HepG2 (cell line): Measurements from ENCODE around the gene TIMM23. TPM values are rescaled to one million over a fixed set of nuclear protein-coding genes. Genes with fewer than 3 reads are reported as not detected.

Experiments used
- AGO1 ChIP-seq: fragments of 200-400 bp; formaldehyde crosslinking; IDR thresholded peaks from 2 replicates; pipeline ENCODE4 v1.6.1; 2017; ENCODE audit warnings: mild to moderate bottlenecking, low read depth, low read length, moderate library complexity; ENCODE audit not compliant: poor library complexity, severe bottlenecking
- BCL6 ChIP-seq: IDR thresholded peaks from 2 replicates; pipeline ENCODE4 v1.6.1; 2016; ENCODE audit warnings: missing genetic modification reagents, missing compliant biosample characterization
- BRF2 ChIP-seq: sonication (generic); formaldehyde crosslinking; IDR thresholded peaks from 2 replicates; pipeline ENCODE4 v1.8.1; 2022; ENCODE audit warnings: mild to moderate bottlenecking, missing genetic modification reagents
- CHCHD3 ChIP-seq: sonication (generic); formaldehyde crosslinking; IDR thresholded peaks from 2 replicates; pipeline ENCODE4 v1.8.0; 2022; ENCODE audit warnings: mild to moderate bottlenecking, missing genetic modification reagents, moderate library complexity
- ETS1 ChIP-seq: sonication (generic); formaldehyde crosslinking; IDR thresholded peaks from 2 replicates; pipeline ENCODE4 v1.4.0; 2020; ENCODE audit warnings: missing genetic modification reagents
- GATAD1 ChIP-seq: IDR thresholded peaks from 2 replicates; pipeline ENCODE4 v1.6.1; 2016; ENCODE audit warnings: missing genetic modification reagents, missing compliant biosample characterization
- HDAC1 ChIP-seq: sonication (generic); formaldehyde crosslinking; IDR thresholded peaks from 2 replicates; pipeline ENCODE4 v1.5.1; 2020; ENCODE audit warnings: mild to moderate bottlenecking, missing genetic modification reagents
- MAX ChIP-seq: IDR thresholded peaks from 2 replicates; pipeline ENCODE4 v1.6.1; 2012; ENCODE audit warnings: inconsistent platforms
- NKX3-1 ChIP-seq: sonication (generic); formaldehyde crosslinking; IDR thresholded peaks from 2 replicates; pipeline ENCODE4 v1.5.0; 2020; ENCODE audit warnings: missing genetic modification reagents
- TBL1XR1 ChIP-seq: fragments of 150-350 bp; IDR thresholded peaks from 2 replicates; pipeline ENCODE4 v1.6.1; 2014; ENCODE audit warnings: borderline replicate concordance, low read length; ENCODE audit not compliant: partially characterized antibody
- TBP ChIP-seq: sonication (generic); formaldehyde crosslinking; IDR thresholded peaks from 2 replicates; pipeline ENCODE4 v1.5.0; 2020; ENCODE audit warnings: missing genetic modification reagents
- XRCC5 ChIP-seq: fragments of 200-400 bp; formaldehyde crosslinking; optimal IDR thresholded peaks from 2 replicates; pipeline ENCODE3; 2017; ENCODE audit warnings: mild to moderate bottlenecking, low read length
- ZNF253 ChIP-seq: sonication (generic); formaldehyde crosslinking; IDR thresholded peaks from 2 replicates; pipeline ENCODE4 v1.8.0; 2022; ENCODE audit warnings: mild to moderate bottlenecking, missing genetic modification reagents, borderline replicate concordance
- ZNF546 ChIP-seq: sonication (generic); formaldehyde crosslinking; conservative IDR thresholded peaks from 2 replicates; pipeline ENCODE4 v1.8.1; 2023; ENCODE audit warnings: mild to moderate bottlenecking, missing genetic modification reagents
- ZNF549 ChIP-seq: sonication (generic); formaldehyde crosslinking; IDR thresholded peaks from 2 replicates; pipeline ENCODE4 v1.5.0; 2020; ENCODE audit warnings: missing genetic modification reagents
- ZSCAN29 ChIP-seq: sonication (generic); formaldehyde crosslinking; conservative IDR thresholded peaks from 2 replicates; pipeline ENCODE4 v1.4.0; 2020; ENCODE audit warnings: mild to moderate bottlenecking, missing genetic modification reagents
- polyA plus RNA-seq, 8 experiments: library from polyadenylated mRNA; depleted of rRNA in 3 of 8; stranded (reverse) in 7 of 8; unstranded in 1 of 8; fragments of >200 nt; fragmentation: Illumina TruSeq in 4 of 8; extraction: Trizol in 4 of 8; gene quantifications; 2 replicates each; pipeline versions ENCODE4 v1.2.1 to v1.2.3, GENCODE V29; 2011 to 2016; ENCODE audit warnings: low read depth in 4 of 8, missing spikeins in 1 of 8, mixed read lengths in 1 of 8; ENCODE audit not compliant: insufficient read depth in 1 of 8
- total RNA-seq, 5 experiments: library from RNA; depleted of rRNA; stranded (reverse); fragments of >200 nt; fragmentation: Illumina TruSeq; extraction: Trizol; gene quantifications; 2 replicates each; pipeline ENCODE4 v1.2.3, GENCODE V29; 2016; ENCODE audit warnings: low read depth in 1 of 5
- TF ChIP-seq, protein P1 (sequence below): sonication (generic); formaldehyde crosslinking; IDR thresholded peaks from 2 replicates; pipeline ENCODE4 v1.4.0; 2020; ENCODE audit warnings: missing genetic modification reagents
- TF ChIP-seq, protein P2 (sequence below): sonication (generic); formaldehyde crosslinking; IDR thresholded peaks from 2 replicates; pipeline ENCODE4 v1.4.0; 2020; ENCODE audit warnings: missing genetic modification reagents, borderline replicate concordance
- TF ChIP-seq, protein P3 (sequence below), 2 experiments: sonication (generic) in 1 of 2; formaldehyde crosslinking in 1 of 2; IDR thresholded peaks; 2 replicates each; pipeline versions ENCODE4 v1.5.1 to v1.6.1; 2011 to 2020; ENCODE audit warnings: borderline replicate concordance in 1 of 2, low read depth in 1 of 2, low read length in 1 of 2, mild to moderate bottlenecking in 1 of 2, missing genetic modification reagents in 1 of 2, moderate library complexity in 1 of 2

TIMM23 gene
- total and polyA plus RNA-seq, 2 of the 13 experiments (the other 11 are each of a cell fraction or from before 2014, with no cell fraction given), result 80.2 to 98.6 TPM

DNA sequence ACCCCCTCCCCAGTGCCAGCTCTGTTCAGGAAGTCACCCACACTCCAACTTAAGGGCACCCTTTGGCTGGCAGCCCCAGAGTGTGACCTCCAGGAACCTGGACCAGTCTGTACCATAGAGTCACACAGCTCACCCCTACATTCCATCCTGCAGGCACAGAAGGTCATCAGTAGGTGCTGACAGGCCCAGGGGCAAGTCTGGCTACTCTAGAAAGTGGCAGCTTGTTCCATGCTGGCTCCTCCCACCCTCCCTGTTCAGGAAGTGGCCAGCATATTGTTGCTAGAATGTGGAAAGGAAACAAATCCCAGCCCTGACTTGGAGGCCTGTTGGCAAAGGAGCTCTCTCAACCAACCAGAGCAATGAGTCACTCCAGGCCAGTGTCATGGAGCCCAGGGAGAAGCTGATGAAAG, 61.3 kb downstream of the TIMM23 start (continued):
- TF ChIP-seq, protein P1, sequence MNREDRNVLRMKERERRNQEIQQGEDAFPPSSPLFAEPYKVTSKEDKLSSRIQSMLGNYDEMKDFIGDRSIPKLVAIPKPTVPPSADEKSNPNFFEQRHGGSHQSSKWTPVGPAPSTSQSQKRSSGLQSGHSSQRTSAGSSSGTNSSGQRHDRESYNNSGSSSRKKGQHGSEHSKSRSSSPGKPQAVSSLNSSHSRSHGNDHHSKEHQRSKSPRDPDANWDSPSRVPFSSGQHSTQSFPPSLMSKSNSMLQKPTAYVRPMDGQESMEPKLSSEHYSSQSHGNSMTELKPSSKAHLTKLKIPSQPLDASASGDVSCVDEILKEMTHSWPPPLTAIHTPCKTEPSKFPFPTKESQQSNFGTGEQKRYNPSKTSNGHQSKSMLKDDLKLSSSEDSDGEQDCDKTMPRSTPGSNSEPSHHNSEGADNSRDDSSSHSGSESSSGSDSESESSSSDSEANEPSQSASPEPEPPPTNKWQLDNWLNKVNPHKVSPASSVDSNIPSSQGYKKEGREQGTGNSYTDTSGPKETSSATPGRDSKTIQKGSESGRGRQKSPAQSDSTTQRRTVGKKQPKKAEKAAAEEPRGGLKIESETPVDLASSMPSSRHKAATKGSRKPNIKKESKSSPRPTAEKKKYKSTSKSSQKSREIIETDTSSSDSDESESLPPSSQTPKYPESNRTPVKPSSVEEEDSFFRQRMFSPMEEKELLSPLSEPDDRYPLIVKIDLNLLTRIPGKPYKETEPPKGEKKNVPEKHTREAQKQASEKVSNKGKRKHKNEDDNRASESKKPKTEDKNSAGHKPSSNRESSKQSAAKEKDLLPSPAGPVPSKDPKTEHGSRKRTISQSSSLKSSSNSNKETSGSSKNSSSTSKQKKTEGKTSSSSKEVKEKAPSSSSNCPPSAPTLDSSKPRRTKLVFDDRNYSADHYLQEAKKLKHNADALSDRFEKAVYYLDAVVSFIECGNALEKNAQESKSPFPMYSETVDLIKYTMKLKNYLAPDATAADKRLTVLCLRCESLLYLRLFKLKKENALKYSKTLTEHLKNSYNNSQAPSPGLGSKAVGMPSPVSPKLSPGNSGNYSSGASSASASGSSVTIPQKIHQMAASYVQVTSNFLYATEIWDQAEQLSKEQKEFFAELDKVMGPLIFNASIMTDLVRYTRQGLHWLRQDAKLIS, result no peak
- TF ChIP-seq ZNF253 (no peak), TBL1XR1 (no peak), HDAC1 (peak; percentile 71), ZNF549 (CRISPR knock-in tag) (no peak), BRF2 (no peak), ZSCAN29 (peak; percentile 60; the same call in 1 of the 2 replicates), MAX (peak; percentile 45; the same call in 1 of the 2 replicates), AGO1 (no peak), GATAD1 (CRISPR knock-in tag) (0 out of 2 replicates have a peak, but pooled peaks have one; percentile 24), ZNF546 (0 out of 2 replicates have a peak, but pooled peaks have one; percentile 26), BCL6 (CRISPR knock-in tag) (peak; percentile 41), ETS1 (CRISPR knock-in tag) (no peak), CHCHD3 (CRISPR knock-in tag) (no peak), NKX3-1 (CRISPR knock-in tag) (no peak), XRCC5 (peak; percentile 35), TBP (CRISPR knock-in tag) (no peak)
- TF ChIP-seq, protein P2, sequence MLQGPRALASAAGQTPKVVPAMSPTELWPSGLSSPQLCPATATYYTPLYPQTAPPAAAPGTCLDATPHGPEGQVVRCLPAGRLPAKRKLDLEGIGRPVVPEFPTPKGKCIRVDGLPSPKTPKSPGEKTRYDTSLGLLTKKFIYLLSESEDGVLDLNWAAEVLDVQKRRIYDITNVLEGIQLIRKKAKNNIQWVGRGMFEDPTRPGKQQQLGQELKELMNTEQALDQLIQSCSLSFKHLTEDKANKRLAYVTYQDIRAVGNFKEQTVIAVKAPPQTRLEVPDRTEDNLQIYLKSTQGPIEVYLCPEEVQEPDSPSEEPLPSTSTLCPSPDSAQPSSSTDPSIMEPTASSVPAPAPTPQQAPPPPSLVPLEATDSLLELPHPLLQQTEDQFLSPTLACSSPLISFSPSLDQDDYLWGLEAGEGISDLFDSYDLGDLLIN (CRISPR knock-in tag), result no peak
- TF ChIP-seq, protein P3, sequence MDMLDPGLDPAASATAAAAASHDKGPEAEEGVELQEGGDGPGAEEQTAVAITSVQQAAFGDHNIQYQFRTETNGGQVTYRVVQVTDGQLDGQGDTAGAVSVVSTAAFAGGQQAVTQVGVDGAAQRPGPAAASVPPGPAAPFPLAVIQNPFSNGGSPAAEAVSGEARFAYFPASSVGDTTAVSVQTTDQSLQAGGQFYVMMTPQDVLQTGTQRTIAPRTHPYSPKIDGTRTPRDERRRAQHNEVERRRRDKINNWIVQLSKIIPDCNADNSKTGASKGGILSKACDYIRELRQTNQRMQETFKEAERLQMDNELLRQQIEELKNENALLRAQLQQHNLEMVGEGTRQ (IDR thresholded peaks at IDR 0.05; ENCODE audit: low read depth, low read length), result no peak
- TF ChIP-seq, protein P3 (CRISPR knock-in tag; IDR thresholded peaks at IDR 0.05; ENCODE audit: borderline replicate concordance), result no peak
